Fibroblast of the aortic adventitia (primary cell): ENCODE measurements around the gene LRRC51. TPM values are rescaled to one million over a fixed set of nuclear protein-coding genes. Genes with fewer than 3 reads are reported as not detected.

Source experiments
- DNase-seq: peaks from one replicate; pipeline ENCODE4 v3.0.0-alpha.2; 2010; ENCODE audit warnings: low read depth
- H3K4me3 ChIP-seq: 2 replicates; pipeline ENCODE4 v1.5.1; 2011; ENCODE audit warnings: low read depth, mild to moderate bottlenecking, control low read depth, low read length, moderate library complexity
- CTCF ChIP-seq: IDR thresholded peaks from 2 replicates; pipeline ENCODE4 v1.5.1; 2011; ENCODE audit warnings: mild to moderate bottlenecking, low read length, control low read depth, inconsistent platforms; ENCODE audit not compliant: insufficient read depth
- total RNA-seq: library from RNA; depleted of rRNA; stranded (reverse); fragments of >200 nt; gene quantifications from 2 replicates; pipeline ENCODE4 v1.2.3, GENCODE V29; 2012; ENCODE audit warnings: low replicate concordance

The LRRC51 gene
- total RNA-seq, 1 donor, result 8.9 TPM

DNA sequence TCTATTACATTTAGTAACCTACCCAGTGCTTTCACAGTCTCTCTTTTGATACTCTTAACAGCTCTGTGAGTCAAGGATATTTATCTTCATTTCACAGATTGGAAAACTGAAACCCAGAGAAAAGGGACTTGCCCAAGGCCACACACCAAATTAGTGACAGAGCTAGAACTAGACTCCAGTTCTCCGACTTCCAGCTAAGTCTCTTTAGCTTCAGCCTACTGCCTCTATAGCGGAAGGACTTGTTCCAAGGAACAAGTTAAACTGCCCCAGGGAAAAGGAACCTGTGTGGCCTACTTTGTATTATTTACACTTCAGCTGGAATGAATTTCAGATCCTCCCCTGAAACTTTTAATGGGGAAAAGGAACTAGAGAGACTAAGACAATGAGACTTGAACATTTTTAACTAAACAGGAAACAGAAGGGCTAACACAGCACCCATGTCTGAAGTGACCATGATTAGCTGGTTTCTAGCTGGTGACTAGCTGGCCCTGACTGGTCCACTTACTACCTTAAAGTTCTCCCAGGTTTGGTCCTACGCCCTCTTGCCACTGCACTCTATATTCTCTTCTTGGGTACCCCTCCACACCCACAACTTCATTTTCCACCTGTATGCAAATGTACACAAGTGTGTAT, 1.3 kb downstream of the LRRC51 start:
- no peak overlapping the region for H3K4me3 ChIP-seq

GRCh38 chr11:72083414-72083813, 2.8 kb downstream of the LRRC51 start:
- no peak for TF ChIP-seq CTCF
- DNase-seq, result no peak

More for the DNA sequence above, 1.3 kb downstream of the LRRC51 start:
- DNase-seq, result no peak
- no peak for TF ChIP-seq CTCF

GRCh38 chr11:72084076-72084475, 3.4 kb downstream of the LRRC51 start:
- H3K4me3 ChIP-seq, result no peak overlapping the region
- TF ChIP-seq CTCF, result no peak
- no peak for DNase-seq

More at GRCh38 chr11:72083414-72083813, 2.8 kb downstream of the LRRC51 start:
- H3K4me3 ChIP-seq, result no peak overlapping the region

GRCh38 chr11:72084965-72085364, 4.3 kb downstream of the LRRC51 start:
- TF ChIP-seq CTCF, result no peak
- DNase-seq, result no peak
- H3K4me3 ChIP-seq, result no peak overlapping the region

DNA sequence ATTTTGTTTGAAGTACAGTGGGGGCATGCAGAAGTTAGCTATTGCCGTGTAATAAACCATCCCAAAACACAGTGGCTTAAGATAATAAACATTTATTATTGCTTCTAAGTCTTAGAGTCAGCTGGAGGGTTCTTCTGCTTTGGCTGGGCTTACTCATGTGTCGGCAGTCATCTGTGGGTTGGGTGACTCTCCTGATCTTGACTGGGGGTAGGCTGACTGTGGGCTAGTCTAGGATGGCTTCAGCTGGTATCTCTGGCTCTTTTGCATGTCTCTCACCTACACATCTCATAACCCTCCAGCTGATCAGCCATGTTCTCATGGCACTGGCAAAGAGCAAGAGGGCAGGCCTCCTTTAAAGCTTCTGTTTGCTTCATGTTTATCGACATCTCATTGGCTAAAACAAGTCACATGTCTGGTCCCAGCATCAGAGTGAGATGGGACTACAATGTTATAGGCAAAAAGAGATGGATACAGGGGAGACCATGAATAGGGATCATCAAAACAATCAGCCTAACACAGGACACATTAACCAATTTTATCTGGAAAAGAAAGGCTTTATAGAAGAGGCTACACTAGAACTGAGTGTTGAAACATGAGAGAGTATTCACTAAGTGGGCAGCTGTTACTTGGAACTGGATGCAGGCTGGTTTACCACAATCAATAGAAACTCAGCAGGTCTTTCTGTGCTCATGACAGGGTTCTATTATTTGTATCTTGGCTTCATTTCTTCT, 5.1 kb downstream of the LRRC51 start:
- no peak for DNase-seq
- no peak overlapping the region for H3K4me3 ChIP-seq
- no peak for TF ChIP-seq CTCF

- no peak for TF ChIP-seq CTCF
- DNase-seq, result no peak
- H3K4me3 ChIP-seq, result no peak overlapping the region
These were observed 7.6 kb downstream of the LRRC51 start for GRCh38 chr11:72088076-72088808.
